Measurements from ENCODE around the gene MRPL55. TPM values are rescaled to one million over a fixed set of nuclear protein-coding genes. Genes with fewer than 3 reads are reported as not detected.
A peak's percentile ranks its signal among the peaks of the same experiment; 100 is the strongest.

MRPL55 gene
- total and polyA plus RNA-seq, 2 of the 4 experiments (the other 2 are of a cell fraction) = 48.9 to 95.4 TPM

GRCh38 chr1:228064741-228065542 lies 44.2 kb downstream of the MRPL55 start:
- no peak overlapping the region for H3K4me2 ChIP-seq (ENCODE audit: low read depth, low read length)
- no peak overlapping the region for H2BK5ac ChIP-seq (ENCODE audit: low read depth, low read length, poor library complexity, severe bottlenecking)
- WGBS, 2 experiments (ENCODE audit: extremely low coverage in 2 of 2, insufficient read length in 1 of 2) = no CpG with 5 or more reads among the region's 15 CpGs
- no peaks in the 10 kb centered on the region for H3K36me3 ChIP-seq (ENCODE audit: control insufficient read depth, insufficient read depth, low read length)
- ChIA-PET CTCF (no interaction called here), POLR2A (ENCODE audit: unreplicated experiment) (no interaction called here)
- no peak overlapping the region for H3K4ac ChIP-seq (ENCODE audit: low read depth, low read length)
- no peak overlapping the region for H3K4me3 ChIP-seq (ENCODE audit: insufficient read depth, low read depth, low read length)
- H3K27me3 ChIP-seq (ENCODE audit: control insufficient read depth, insufficient read depth, low read length) = peaks cover 50% of the 10 kb centered on the region
- in situ Hi-C loops (cut with MboI; ENCODE audit: low sequenced_read_pairs) = no loop called here
- no peak overlapping the region for H3K56ac ChIP-seq (ENCODE audit: extremely low read depth, insufficient read depth, low read length)
- H3K9me3 ChIP-seq (ENCODE audit: control insufficient read depth, insufficient read depth, low read length) = peaks cover under 1% of the 10 kb centered on the region; the same call in 1 of the 2 replicates
- H2AFZ ChIP-seq (replicated peaks; ENCODE audit: low read length, poor library complexity) = peak overlapping the region; percentile 51
- no peak overlapping the region for H2AK9ac ChIP-seq (replicated peaks; ENCODE audit: low read depth, low read length, poor library complexity)
- no peak overlapping the region for H2BK15ac ChIP-seq (ENCODE audit: low read depth, low read length)
- H3K9ac ChIP-seq (ENCODE audit: low read depth, low read length) = no peak overlapping the region
- H3K27ac ChIP-seq (ENCODE audit: insufficient read depth, low read length) = no peak overlapping the region
- no peak overlapping the region for H2BK20ac ChIP-seq (ENCODE audit: low read depth, low read length)
- H4K20me1 ChIP-seq (ENCODE audit: insufficient read depth, low read length) = no peaks in the 10 kb centered on the region
- H2AK5ac ChIP-seq (ENCODE audit: low read depth, low read length) = no peak overlapping the region
- no peak for TF ChIP-seq FOS (IDR thresholded peaks at IDR 0.05; ENCODE audit: low read depth, low read length)
- TF ChIP-seq SMC3 (IDR thresholded peaks at IDR 0.05; ENCODE audit: low read depth, low read length) = no peak
- TF ChIP-seq USF2 (IDR thresholded peaks at IDR 0.05; ENCODE audit: low read depth, low read length) = no peak
- no peak for TF ChIP-seq MXI1 (IDR thresholded peaks at IDR 0.05; ENCODE audit: borderline replicate concordance, low read depth, low read length)
- TF ChIP-seq CTCF (conservative IDR thresholded peaks at IDR 0.05; ENCODE audit: low read depth, low read length) = no peak
- TF ChIP-seq MAZ (IDR thresholded peaks at IDR 0.05; ENCODE audit: borderline replicate concordance, low read depth, low read length) = no peak
- TF ChIP-seq BHLHE40 (IDR thresholded peaks at IDR 0.05; ENCODE audit: low read depth, low read length) = no peak
- TF ChIP-seq RCOR1 (IDR thresholded peaks at IDR 0.05; ENCODE audit: insufficient replicate concordance, low read length) = no peak
- TF ChIP-seq RAD21 (IDR thresholded peaks at IDR 0.05; ENCODE audit: low read length) = no peak
- no peak for TF ChIP-seq CHD1 (IDR thresholded peaks at IDR 0.05; ENCODE audit: low read depth, low read length)
- no peak for TF ChIP-seq POLR2A (IDR thresholded peaks at IDR 0.05; ENCODE audit: low read depth, low read length)
- no peak for TF ChIP-seq ELK1 (IDR thresholded peaks at IDR 0.05; ENCODE audit: borderline replicate concordance, low read depth, low read length)
- no peak for TF ChIP-seq NFE2L2 (IDR thresholded peaks at IDR 0.05; ENCODE audit: low read depth, low read length)
- TF ChIP-seq MAFK (IDR thresholded peaks at IDR 0.05; ENCODE audit: low read depth, low read length) = no peak
- TF ChIP-seq CEBPB (IDR thresholded peaks at IDR 0.05; ENCODE audit: low read depth, low read length) = no peak
- H3K4me1 ChIP-seq (ENCODE audit: control insufficient read depth, insufficient read depth, low read length) = peaks cover 2% of the 10 kb centered on the region; the same call in 1 of the 2 replicates
- H3K23ac ChIP-seq (ENCODE audit: low read depth, low read length) = no peak overlapping the region
- H2BK120ac ChIP-seq (ENCODE audit: low read depth, low read length) = no peak overlapping the region
- intact Hi-C loops (cut with micrococcal nuclease) = no loop called here
- H4K5ac ChIP-seq (ENCODE audit: low read depth, low read length) = no peak overlapping the region
- no peaks in the 10 kb centered on the region for H3K79me1 ChIP-seq (ENCODE audit: low read depth in 1 of 2, low read length in 2 of 2)
- no peak overlapping the region for H4K91ac ChIP-seq (ENCODE audit: insufficient read depth, low read depth, low read length)
- ATAC-seq (ENCODE audit: low read depth) (no peak), DNase-seq (no peak)
- dilution Hi-C loops (cut with HindIII; ENCODE audit: low sequenced_read_pairs, unreplicated experiment) = no loop called here
- H3K14ac ChIP-seq (replicated peaks; ENCODE audit: low read depth, low read length) = no peak overlapping the region
- H3K18ac ChIP-seq (ENCODE audit: low read depth, low read length) = no peak overlapping the region
- H3K9me1 ChIP-seq (ENCODE audit: insufficient read depth, low read length) = no peaks in the 10 kb centered on the region
- H4K8ac ChIP-seq (ENCODE audit: low read depth in 2 of 2, low read length in 2 of 2) = no peak overlapping the region
- BruUV-seq (replicated peaks) = no TSS peak
